Astrocyte (in vitro differentiated cells and primary cell): ENCODE data around the gene GPX3. TPM values are rescaled to one million over a fixed set of nuclear protein-coding genes. Genes with fewer than 3 reads are reported as not detected.

Experiments
- DNase-seq: peaks from one replicate; pipeline ENCODE4 v3.0.0-alpha.2; 2010; ENCODE audit warnings: low read depth
- FAIRE-seq: peaks from 2 replicates; lab custom pipeline; 2011; peaks lifted over from hg19 to GRCh38; lab: Jason Lieb, UNC
- H2AFZ ChIP-seq: 2 replicates; pipeline ENCODE4 v1.6.0; 2012; ENCODE audit warnings: low read depth, low read length, inconsistent platforms
- H3K27ac ChIP-seq: 2 replicates; pipeline ENCODE4 v1.5.1; 2011; ENCODE audit warnings: low read depth, low read length, inconsistent platforms
- H3K27me3 ChIP-seq: 2 replicates; pipeline ENCODE4 v1.6.0; 2011; ENCODE audit warnings: low read length, inconsistent platforms; ENCODE audit not compliant: insufficient read depth
- H3K36me3 ChIP-seq: 2 replicates; pipeline ENCODE4 v1.5.1; 2011; ENCODE audit warnings: low read length, inconsistent platforms; ENCODE audit not compliant: insufficient read depth
- H3K4me1 ChIP-seq: 2 replicates; pipeline ENCODE4 v1.5.1; 2011; ENCODE audit warnings: low read length, inconsistent platforms; ENCODE audit not compliant: insufficient read depth
- H3K4me2 ChIP-seq: 2 replicates; pipeline ENCODE4 v1.6.0; 2012; ENCODE audit warnings: low read length, inconsistent platforms
- H3K4me3 ChIP-seq: 2 replicates; pipeline ENCODE4 v1.5.1; 2011; ENCODE audit warnings: low read depth, mild to moderate bottlenecking, low read length, inconsistent platforms; ENCODE audit not compliant: insufficient read depth
- H3K79me2 ChIP-seq: 2 replicates; pipeline ENCODE4 v1.6.0; 2012; ENCODE audit warnings: mild to moderate bottlenecking, low read length, inconsistent platforms; ENCODE audit not compliant: insufficient read depth
- H3K9ac ChIP-seq: 2 replicates; pipeline ENCODE4 v1.6.0; 2012; ENCODE audit warnings: mild to moderate bottlenecking, low read length, inconsistent platforms
- H3K9me3 ChIP-seq: 2 replicates; pipeline ENCODE4 v1.5.1; 2012; ENCODE audit warnings: low read depth, mild to moderate bottlenecking, low read length, inconsistent platforms; ENCODE audit not compliant: insufficient read depth
- H4K20me1 ChIP-seq: 2 replicates; pipeline ENCODE4 v1.6.0; 2012; ENCODE audit warnings: low read length, inconsistent platforms; ENCODE audit not compliant: insufficient read depth
- H3K27ac Mint-ChIP-seq: one replicate; pipeline ENCODE4 v1.8.0; 2021; ENCODE audit warnings: mild to moderate bottlenecking, mixed read lengths; ENCODE audit not compliant: unreplicated experiment
- H3K27me3 Mint-ChIP-seq: one replicate; pipeline ENCODE4 v1.8.0; 2021; ENCODE audit warnings: low read depth, mixed read lengths; ENCODE audit not compliant: unreplicated experiment
- H3K36me3 Mint-ChIP-seq: one replicate; pipeline ENCODE4 v1.8.0; 2021; ENCODE audit warnings: low read depth, mixed read lengths; ENCODE audit not compliant: unreplicated experiment
- H3K4me1 Mint-ChIP-seq: one replicate; pipeline ENCODE4 v1.8.0; 2021; ENCODE audit warnings: low read depth, mixed read lengths; ENCODE audit not compliant: unreplicated experiment
- H3K4me3 Mint-ChIP-seq: one replicate; pipeline ENCODE4 v1.8.0; 2021; ENCODE audit warnings: mild to moderate bottlenecking, moderate library complexity, mixed read lengths; ENCODE audit not compliant: unreplicated experiment
- H3K9me3 Mint-ChIP-seq: one replicate; pipeline ENCODE4 v1.8.0; 2021; ENCODE audit warnings: mild to moderate bottlenecking, mixed read lengths; ENCODE audit not compliant: unreplicated experiment
- EZH2 ChIP-seq: IDR thresholded peaks from 2 replicates; pipeline ENCODE4 v1.6.1; 2012; ENCODE audit warnings: mild to moderate bottlenecking, low read length, inconsistent platforms; ENCODE audit not compliant: insufficient read depth
- total RNA-seq: library from RNA; stranded (reverse); gene quantifications from 2 replicates; pipeline ENCODE4 v1.2.1, GENCODE V29; 2021
- TF ChIP-seq, protein P1 (sequence below): IDR thresholded peaks from 2 replicates; pipeline ENCODE4 v1.5.1; 2011; ENCODE audit warnings: low read depth, mild to moderate bottlenecking, inconsistent platforms, low read length, moderate library complexity; ENCODE audit not compliant: insufficient read depth

GPX3 gene
- total RNA-seq, 1 donor from 2014 or later, result 15.6 TPM

DNA sequence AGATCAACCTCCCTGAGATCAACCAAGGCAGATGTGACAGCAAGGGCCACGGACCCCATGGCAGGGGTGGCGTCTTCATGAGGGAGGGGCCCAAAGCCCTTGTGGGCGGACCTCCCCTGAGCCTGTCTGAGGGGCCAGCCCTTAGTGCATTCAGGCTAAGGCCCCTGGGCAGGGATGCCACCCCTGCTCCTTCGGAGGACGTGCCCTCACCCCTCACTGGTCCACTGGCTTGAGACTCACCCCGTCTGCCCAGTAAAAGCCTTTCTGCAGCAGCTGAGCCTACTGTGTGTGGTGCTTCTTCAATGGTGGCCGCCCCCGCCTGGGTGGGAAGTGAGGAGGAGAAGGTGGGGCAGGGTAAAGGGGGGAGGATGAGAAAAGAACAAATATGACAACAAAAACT is 8.3 kb downstream of the GPX3 start:
- no peak overlapping the region for H3K4me3 Mint-ChIP-seq
- FAIRE-seq, result no peak
- TF ChIP-seq EZH2, result no peak
- TF ChIP-seq, protein P1, sequence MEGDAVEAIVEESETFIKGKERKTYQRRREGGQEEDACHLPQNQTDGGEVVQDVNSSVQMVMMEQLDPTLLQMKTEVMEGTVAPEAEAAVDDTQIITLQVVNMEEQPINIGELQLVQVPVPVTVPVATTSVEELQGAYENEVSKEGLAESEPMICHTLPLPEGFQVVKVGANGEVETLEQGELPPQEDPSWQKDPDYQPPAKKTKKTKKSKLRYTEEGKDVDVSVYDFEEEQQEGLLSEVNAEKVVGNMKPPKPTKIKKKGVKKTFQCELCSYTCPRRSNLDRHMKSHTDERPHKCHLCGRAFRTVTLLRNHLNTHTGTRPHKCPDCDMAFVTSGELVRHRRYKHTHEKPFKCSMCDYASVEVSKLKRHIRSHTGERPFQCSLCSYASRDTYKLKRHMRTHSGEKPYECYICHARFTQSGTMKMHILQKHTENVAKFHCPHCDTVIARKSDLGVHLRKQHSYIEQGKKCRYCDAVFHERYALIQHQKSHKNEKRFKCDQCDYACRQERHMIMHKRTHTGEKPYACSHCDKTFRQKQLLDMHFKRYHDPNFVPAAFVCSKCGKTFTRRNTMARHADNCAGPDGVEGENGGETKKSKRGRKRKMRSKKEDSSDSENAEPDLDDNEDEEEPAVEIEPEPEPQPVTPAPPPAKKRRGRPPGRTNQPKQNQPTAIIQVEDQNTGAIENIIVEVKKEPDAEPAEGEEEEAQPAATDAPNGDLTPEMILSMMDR, result no peak

DNA sequence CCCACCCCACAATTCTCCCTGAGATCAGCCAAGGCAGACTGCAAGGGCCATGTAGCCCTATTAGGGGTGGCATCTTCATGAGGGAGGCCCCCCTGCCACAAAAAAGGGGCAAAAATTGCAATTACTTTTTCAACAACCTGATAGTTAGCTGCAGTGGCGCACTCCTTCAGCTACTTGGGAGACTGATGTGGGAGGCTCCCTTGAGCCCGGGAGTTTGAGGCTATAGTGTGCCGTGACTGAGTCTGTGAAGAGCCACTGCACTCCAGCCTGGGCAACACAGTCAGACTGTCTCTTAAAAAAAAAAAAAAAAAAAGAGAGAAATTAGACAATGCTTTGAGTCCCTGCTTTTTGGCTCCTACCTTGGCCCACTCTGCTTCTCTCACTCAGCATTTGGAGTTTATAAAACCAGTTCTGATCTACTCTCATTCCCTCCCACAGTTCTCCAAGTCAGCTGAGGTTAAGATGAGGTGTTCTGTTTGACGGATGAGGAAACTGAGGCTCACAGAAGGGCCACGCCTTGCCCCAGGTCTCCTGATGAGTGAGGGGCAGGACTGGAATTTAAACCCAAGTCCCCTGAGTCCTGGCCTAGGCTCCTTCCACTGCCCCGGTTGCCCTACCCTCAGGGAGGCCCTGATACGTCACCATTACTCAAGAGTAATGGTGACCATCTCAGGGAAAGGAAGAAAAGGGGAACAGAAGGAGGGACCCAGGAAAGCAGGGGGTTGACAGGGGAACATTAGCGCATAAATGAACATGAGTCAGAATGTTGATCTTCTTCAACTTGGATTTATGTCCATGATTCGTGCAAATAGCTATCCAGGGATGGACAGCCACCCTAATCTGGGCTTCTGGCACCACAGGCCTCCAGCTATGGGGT is 9.0 kb downstream of the GPX3 start:
- Histone ChIP-seq H3K9ac (no peak overlapping the region), H3K27me3 (no peaks in the 10 kb centered on the region), H3K4me3 (no peak overlapping the region), H3K4me2 (no peak overlapping the region), H4K20me1 (peaks cover 8% of the 10 kb centered on the region), H3K4me1 (no peaks in the 10 kb centered on the region), H3K79me2 (no peaks in the 10 kb centered on the region), H2AFZ (no peak overlapping the region), H3K27ac (no peak overlapping the region), H3K36me3 (peaks cover 43% of the 10 kb centered on the region), H3K9me3 (no peaks in the 10 kb centered on the region)
- Mint-ChIP-seq H3K4me3 (no peak overlapping the region), H3K27ac (no peak overlapping the region), H3K27me3 (no peaks in the 10 kb centered on the region), H3K4me1 (peaks cover 6% of the 10 kb centered on the region), H3K9me3 (no peaks in the 10 kb centered on the region), H3K36me3 (peaks cover 49% of the 10 kb centered on the region)
- no peak for DNase-seq
- TF ChIP-seq, protein P1, result no peak
- no peak for TF ChIP-seq EZH2
- no peak for FAIRE-seq

More for the DNA sequence above, 8.3 kb downstream of the GPX3 start:
- H3K4me1 Mint-ChIP-seq, result peaks cover 7% of the 10 kb centered on the region
- no peaks in the 10 kb centered on the region for H3K4me1 ChIP-seq
- H3K27ac ChIP-seq, result no peak overlapping the region
- H4K20me1 ChIP-seq, result peaks cover under 1% of the 10 kb centered on the region
- no peaks in the 10 kb centered on the region for H3K27me3 ChIP-seq
- peaks cover 42% of the 10 kb centered on the region for H3K36me3 Mint-ChIP-seq
- H3K9me3 Mint-ChIP-seq, result peaks cover 2% of the 10 kb centered on the region
- H3K9ac ChIP-seq, result no peak overlapping the region
- DNase-seq, result no peak
- no peak overlapping the region for H2AFZ ChIP-seq
- H3K27ac Mint-ChIP-seq, result no peak overlapping the region
- H3K36me3 ChIP-seq, result peaks cover 36% of the 10 kb centered on the region
- no peaks in the 10 kb centered on the region for H3K79me2 ChIP-seq
- H3K27me3 Mint-ChIP-seq, result no peaks in the 10 kb centered on the region
- no peak overlapping the region for H3K4me2 ChIP-seq
- no peaks in the 10 kb centered on the region for H3K9me3 ChIP-seq
- no peak overlapping the region for H3K4me3 ChIP-seq

DNA sequence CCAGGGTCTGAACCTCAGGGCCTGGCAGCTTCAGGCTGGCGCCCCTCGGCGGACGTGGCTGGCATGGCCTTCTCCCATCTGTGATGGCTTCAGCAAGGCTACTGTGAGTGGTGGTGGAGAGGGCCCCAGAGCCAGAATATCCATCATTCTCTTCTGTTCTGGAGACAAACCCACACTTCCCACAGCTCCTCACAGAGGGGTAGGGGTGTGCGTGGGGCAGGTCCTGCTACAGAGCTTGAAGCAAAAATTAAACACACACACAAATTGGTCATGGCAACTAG is 9.6 kb downstream of the GPX3 start:
- Histone ChIP-seq H3K4me2 (no peak overlapping the region), H3K9me3 (no peaks in the 10 kb centered on the region), H3K79me2 (no peaks in the 10 kb centered on the region), H2AFZ (no peak overlapping the region), H3K4me1 (no peaks in the 10 kb centered on the region), H3K36me3 (peaks cover 43% of the 10 kb centered on the region), H3K4me3 (no peak overlapping the region), H3K9ac (no peak overlapping the region), H3K27me3 (no peaks in the 10 kb centered on the region), H4K20me1 (peaks cover 9% of the 10 kb centered on the region), H3K27ac (no peak overlapping the region)
- FAIRE-seq (no peak), DNase-seq (no peak)
- no peak for TF ChIP-seq EZH2
- TF ChIP-seq, protein P1, result no peak
- no peaks in the 10 kb centered on the region for H3K9me3 Mint-ChIP-seq
- H3K4me1 Mint-ChIP-seq, result no peaks in the 10 kb centered on the region
- no peak overlapping the region for H3K27ac Mint-ChIP-seq
- H3K27me3 Mint-ChIP-seq, result no peaks in the 10 kb centered on the region
- H3K36me3 Mint-ChIP-seq, result peaks cover 52% of the 10 kb centered on the region
- no peak overlapping the region for H3K4me3 Mint-ChIP-seq
